Measurements from ENCODE around the gene SLC35D2.
"Not testable (repeated sequence)": the region's sequence is repeated elsewhere in the genome, so short reads cannot be mapped to it uniquely, and the experiment has no call there.

Gene SLC35D2

GRCh38 chr9:96348261-96348660 is 35.2 kb downstream of the SLC35D2 start:
- DNase-seq, result no peak

DNA sequence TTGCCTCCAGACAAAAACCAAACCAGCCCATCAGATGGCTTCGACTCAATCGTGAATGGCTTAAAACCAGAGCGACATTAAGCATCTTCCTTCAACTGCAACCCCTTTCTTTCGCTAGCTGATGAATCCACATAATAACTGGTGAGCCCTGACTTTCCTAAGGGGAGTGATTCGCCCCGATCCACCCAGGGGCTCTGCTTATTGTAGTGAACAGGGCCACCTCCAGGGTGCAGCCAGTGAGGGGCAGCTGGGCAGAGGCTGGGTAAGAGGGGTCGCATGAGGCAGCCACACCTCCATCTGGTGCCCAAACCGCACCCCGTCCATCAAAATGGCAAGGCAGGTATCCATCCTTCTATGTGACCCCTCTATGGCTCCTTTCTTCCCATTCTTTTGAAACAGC is 38.0 kb downstream of the SLC35D2 start:
- DNase-seq, result no peak

- DNase-seq, result no peak
These were observed 38.9 kb downstream of the SLC35D2 start for GRCh38 chr9:96344458-96345180.

DNA sequence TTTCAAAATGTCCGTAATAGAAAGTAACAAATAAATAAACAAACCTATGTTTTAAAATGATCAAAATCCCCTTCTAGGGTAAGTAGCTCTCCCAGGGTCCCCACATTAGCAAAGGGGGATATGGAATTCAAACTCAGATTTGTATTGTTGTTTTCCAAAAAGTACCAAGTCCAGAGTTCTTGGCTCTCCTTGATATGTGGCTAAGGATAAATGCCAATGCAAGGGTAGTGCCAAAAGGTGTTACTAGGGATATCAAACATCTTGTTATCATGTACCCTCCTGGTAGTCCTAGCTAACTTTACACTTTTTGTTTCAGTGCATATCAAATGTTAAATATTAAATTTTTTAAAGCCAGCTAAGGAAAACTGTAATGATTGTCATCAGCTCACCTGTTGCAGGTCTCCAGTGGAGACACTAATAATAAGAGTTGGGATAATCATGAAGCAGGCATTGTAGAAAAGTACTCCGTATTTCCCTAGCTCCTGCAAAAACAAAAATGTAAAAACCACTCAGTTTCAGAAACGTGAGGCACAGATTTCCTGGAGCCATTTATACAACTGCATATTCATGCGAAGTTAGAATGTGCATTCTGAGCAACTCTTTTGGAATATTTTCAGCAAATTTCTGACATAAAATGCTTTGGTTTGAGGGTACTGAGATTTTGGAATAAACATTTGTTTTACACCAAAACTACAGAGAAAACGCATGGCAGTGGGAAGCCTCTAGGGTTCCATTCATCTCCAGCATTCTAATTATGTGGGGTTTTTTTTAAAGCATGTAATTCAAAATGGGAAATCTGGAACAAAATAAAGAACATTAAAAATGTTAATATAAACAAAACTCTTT is 39.8 kb downstream of the SLC35D2 start:
- DNase-seq, result no peak

- DNase-seq, result no peak
These were observed 40.8 kb downstream of the SLC35D2 start for GRCh38 chr9:96342571-96343245.

GRCh38 chr9:96340707-96341106 is 42.8 kb downstream of the SLC35D2 start:
- DNase-seq, result no peak

DNA sequence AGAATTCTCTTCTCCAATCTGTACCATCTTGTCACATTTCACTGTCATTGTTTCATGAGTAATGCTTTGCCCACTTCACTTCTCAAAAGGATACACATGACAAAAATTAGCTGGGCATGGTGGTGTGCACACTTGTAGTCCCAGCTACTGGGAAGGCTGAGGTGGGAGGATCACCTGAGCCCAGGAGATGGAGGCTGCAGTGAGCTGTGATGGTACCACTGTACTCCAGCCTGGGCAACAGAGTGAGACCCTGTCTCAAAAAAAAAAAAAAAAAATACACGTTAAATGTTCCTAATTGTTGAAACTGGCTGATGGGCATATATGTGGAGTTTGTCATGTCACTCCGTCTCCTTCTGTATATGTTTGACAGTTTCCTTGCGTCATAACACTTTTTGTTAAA is 45.2 kb downstream of the SLC35D2 start:
- no peak for DNase-seq

GRCh38 chr9:96333958-96334357 is 49.6 kb downstream of the SLC35D2 start:
- no peak for DNase-seq

DNA sequence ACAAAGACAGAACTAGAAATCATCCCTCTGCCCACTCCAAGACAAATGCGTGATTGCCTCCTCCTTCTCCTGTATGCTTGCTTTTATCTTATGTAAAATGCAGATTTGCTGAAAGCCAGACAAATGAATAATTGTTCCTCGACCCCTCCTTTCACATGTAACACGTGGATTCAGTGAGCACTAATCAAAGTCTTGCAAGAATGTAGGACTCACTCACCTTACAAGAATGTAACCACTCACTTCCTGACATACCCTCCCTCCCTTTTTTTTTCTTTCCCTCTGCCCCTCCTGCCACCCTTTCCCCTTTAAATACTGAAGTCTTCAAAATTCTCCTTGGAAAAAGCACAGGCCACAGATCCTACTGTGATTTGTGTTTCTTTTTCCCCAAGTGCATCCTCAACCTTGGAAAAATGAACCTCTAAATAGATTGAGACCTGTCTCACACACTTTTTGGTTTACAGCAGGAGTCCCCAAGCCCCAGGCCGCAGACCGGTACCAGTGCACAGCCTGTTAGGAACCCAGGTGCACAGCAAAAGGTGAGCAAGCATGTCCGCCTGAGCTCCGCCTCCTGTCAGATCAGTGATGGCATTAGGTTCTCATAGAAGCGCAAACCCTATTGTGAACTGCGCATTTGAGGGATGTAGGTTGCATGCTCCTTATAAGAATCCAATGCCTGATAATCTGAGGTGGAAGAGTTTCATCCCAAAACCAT is 52.1 kb downstream of the SLC35D2 start:
- DNase-seq, result no peak

DNA sequence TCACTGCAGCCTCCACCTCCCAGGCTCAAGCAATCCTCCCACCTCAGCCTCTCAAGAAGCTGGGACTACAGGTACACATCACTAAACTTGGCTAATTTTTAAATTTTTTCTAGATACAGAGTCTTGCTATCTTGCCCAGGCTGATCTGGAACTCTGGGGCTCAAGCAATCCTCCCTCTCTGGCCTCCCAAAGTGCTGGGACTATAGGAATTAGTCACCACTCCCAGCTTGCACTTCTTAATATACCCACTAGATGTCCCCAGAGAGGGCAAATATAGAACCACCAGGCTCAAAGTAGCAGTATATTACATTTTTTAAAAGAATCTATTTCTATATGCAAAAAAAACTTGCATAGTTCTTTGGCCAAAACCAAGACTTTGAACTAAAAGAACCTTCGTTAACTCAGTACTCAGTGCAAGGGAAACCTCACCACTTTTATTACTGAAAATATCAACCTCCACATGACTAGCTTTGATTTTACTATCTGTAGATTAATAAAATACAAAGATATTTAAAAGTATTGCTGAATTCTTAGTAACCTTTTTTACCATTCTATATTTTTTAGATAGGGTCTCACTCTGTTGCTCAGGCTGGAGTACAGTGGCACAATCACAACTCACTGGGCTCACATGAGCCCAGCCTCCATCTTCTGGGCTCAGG is 55.7 kb downstream of the SLC35D2 start:
- no peak for DNase-seq

DNA sequence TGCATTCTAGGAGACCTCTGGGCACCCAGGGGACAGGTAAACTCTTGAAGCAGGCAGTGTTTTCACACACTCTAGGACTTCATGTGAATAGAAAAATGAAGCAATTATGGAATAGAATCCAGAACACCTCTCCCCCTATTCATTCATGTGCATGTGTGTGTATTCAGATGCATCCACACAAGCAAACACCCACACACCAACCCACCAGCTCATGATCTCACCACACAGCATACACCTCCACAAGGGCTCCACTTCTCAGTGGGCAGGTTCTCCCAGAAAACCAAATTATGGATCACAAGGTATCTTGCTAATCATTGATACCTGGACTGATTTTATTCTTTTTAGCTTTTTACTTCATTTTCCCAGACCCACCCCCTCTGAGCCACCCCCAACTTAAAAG is 60.3 kb downstream of the SLC35D2 start:
- DNase-seq, result no peak

DNA sequence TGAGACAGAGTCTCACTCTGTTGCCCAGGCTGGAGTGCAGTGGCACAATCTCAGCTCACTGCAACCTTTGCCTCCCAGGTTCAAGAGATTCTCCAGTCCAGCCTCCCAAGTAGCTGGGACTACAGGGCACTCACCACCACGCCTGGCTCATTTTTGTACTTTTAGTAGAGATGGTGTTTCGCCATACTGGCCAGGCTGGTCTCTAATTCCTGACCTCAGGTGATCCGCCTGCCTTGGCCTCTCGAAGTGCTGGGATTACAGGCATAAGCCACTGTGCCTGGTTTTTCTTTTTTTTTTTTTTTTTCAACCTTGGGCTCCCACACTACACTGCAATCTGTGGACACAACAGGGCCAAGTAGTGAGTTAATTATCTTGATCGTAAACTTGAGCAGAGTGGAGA is 60.8 kb downstream of the SLC35D2 start:
- not testable (repeated sequence) for DNase-seq

GRCh38 chr9:96322210-96322609 is 61.3 kb downstream of the SLC35D2 start:
- not testable (repeated sequence) for DNase-seq

- no peak for DNase-seq
These were observed 62.0 kb downstream of the SLC35D2 start for GRCh38 chr9:96321515-96321914.

DNA sequence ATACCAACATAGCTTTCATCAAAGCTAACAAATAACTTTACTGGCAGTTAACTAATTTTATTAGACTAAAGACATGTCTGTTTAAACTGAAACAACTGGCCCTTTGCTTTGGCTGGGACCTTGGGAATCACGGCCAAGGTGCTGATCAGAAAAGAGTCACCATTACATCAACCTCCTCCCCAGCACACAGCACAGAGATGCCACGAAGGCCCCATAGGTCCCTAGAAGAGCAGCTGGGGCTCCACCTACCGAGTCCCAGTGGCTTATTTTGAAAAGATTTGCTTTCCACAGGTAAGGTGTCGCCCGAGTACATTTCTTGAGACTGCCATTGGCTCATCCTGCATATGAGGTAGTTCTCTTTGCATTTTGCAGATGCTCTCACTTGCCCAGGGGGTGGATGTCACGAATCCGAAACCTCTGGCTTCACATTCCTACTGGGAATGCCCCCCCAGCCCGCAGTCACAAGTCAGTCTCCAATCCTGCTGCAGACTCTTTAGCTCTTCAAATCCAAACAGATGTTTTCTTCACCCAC is 62.7 kb downstream of the SLC35D2 start:
- no peak for DNase-seq

GRCh38 chr9:96318921-96319565 is 64.5 kb downstream of the SLC35D2 start:
- DNase-seq, result no peak

DNA sequence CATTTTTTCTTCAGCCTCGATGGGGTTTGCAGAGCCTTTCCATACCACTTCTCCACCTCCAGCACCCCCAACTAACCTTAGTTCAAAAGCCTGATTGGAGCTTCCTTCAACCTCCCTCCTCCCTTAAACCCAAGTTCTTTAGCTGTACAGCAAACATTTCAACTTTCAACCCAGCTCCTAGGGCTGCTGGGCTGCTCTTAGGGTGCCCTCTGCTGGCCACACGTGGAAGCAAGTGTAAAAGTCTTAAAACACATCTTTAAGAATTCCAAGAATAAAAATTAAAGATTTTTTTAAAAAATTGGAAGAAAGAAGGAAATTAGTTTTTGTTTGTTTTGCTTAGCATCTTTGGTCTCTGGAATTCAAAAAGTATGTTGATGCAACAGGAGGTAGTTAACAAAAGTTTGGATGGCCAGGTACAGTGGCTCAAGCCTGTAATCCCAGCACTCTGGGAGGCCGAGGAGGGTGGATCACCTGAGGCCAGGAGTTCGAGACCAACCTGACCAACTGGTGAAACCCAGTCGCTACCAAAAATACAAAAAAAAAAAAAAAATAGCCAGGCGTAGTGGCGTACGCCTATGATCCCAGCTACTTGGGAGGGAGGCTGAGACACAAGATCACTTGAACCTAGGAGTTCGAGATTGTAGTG is 66.1 kb downstream of the SLC35D2 start:
- no peak for DNase-seq

DNA sequence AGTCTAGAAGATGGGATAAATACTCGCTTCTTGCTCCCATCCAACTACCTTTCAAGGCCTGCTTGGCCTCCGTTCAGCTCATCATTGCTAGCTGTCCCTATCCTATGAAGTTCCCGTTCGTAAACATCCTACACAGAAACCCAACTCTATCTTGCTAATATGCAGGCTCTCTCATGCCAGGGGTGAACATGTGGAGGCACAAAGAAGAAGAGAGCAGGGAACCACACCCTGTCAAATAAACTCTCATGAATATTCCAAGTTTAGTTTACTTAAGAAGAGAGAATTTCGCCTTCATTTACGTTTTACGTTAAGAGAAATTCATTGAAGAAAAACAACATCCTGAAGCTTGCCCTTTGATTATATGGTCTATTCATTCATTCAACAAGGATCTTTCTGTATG is 73.7 kb downstream of the SLC35D2 start:
- no peak for DNase-seq

DNA sequence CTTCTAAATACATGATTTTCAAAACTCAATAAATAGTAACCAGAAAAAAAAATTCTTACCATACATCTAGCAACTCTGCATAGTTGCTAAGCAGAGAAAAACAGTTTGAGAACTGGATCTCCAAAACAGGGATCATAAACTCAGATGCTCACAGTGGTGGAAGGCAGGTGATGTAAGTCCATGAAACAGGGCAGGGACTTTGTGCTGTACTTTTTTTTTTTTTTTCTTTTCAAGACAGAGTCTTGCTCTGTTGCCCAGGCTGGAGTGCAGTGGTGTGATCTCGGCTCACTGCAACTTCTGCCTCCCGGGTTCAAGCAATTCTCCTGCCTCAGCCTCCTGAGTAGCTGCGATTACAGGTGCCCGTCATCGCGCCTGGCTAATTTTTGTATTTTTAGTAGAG is 76.6 kb downstream of the SLC35D2 start:
- not testable (repeated sequence) for DNase-seq

DNA sequence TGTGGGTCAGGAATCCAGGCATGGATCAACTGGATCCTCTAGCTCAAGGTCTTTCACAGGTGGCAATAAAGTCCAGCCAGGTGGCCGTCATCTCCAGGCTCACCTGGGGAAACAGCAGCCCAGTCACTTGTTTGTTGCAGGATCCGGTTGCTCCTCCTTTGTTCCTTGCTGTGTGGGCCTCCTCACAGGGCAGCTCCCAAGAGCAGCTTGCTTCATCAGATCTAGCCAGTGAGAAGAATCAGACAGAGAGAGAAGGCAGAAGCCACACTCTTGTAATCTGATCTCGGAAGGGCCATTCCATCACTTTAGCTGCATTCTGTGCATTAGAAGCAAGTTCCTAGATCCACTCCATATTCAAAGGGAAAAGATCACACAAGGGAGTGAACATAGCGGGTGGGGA is 78.3 kb downstream of the SLC35D2 start:
- DNase-seq, result no peak

GRCh38 chr9:96304230-96304629 is 79.3 kb downstream of the SLC35D2 start:
- DNase-seq, result no peak
